Aorta (tissue), 5 donors: Measurements from ENCODE around the gene NUP205. TPM values are rescaled to one million over a fixed set of nuclear protein-coding genes. Genes with fewer than 3 reads are reported as not detected.
A peak's percentile ranks its signal among the peaks of the same experiment; 100 is the strongest.

Source experiments
- ATAC-seq: fragments of 200-7000 bp; cut with Tn5 transposase; one replicate; pipeline ENCODE4 v1.9.1; 2022; ENCODE audit warnings: moderate library complexity; ENCODE audit not compliant: low FRiP score
- DNase-seq, 2 donors: peaks; one replicate each; pipeline ENCODE4 v3.0.0-alpha.2; 2020
- H3K27ac ChIP-seq, 2 donors: one replicate each; pipeline ENCODE4 v1.5.1; 2013; ENCODE audit warnings: low read length in 2 of 2, mild to moderate bottlenecking in 2 of 2, moderate library complexity in 2 of 2, control low read depth in 1 of 2, inconsistent platforms in 1 of 2, low read depth in 1 of 2
- H3K27me3 ChIP-seq, 2 donors: one replicate each; pipeline ENCODE4 v1.6.1; 2013; ENCODE audit warnings: control low read depth in 1 of 2, low read length in 1 of 2, mild to moderate bottlenecking in 1 of 2, moderate library complexity in 1 of 2; ENCODE audit not compliant: insufficient read depth in 2 of 2, control insufficient read depth in 1 of 2
- H3K36me3 ChIP-seq, 2 donors: one replicate each; pipeline ENCODE4 v1.6.1; 2013; ENCODE audit warnings: control low read depth in 1 of 2, low read length in 1 of 2, mild to moderate bottlenecking in 1 of 2; ENCODE audit not compliant: insufficient read depth in 2 of 2, control insufficient read depth in 1 of 2
- H3K4me1 ChIP-seq, 2 donors: one replicate each; pipeline ENCODE4 v1.6.1; 2013; ENCODE audit warnings: low read length in 2 of 2, control low read depth in 1 of 2, mild to moderate bottlenecking in 1 of 2, moderate library complexity in 1 of 2; ENCODE audit not compliant: insufficient read depth in 2 of 2, control insufficient read depth in 1 of 2
- H3K4me3 ChIP-seq, 2 donors: one replicate each; pipeline ENCODE4 v1.5.1; 2013; ENCODE audit warnings: low read length in 2 of 2, control low read depth in 1 of 2, mild to moderate bottlenecking in 1 of 2
- H3K9me3 ChIP-seq: one replicate; pipeline ENCODE4 v1.6.1; 2013; ENCODE audit warnings: mild to moderate bottlenecking, low read length; ENCODE audit not compliant: control insufficient read depth
- whole genome bisulfite sequencing, 2 donors: extraction: QIAGEN DNeasy Blood & Tissue Kit; methylation state at CpG; one replicate each; pipeline ENCODE4 v1.1.7; 2013; 5-methylcytosine and 5-hydroxymethylcytosine counted together
- intact Hi-C, 2 donors: fragments of 100-400 bp; cut with DNase I; formaldehyde crosslinking; loops; one replicate each; pipeline versions ENCODE4 v1.14.2 to v1.15.0; 2022
- polyA plus RNA-seq, 2 donors: library from polyadenylated mRNA; stranded (reverse); fragments of 200-250 nt; gene quantifications; one replicate each; pipeline ENCODE4 v1.2.3, GENCODE V29; 2013
- total RNA-seq, 2 donors: library from RNA; stranded (reverse); fragmentation: NEBNext Ultra II Directional; extraction: Animal tissue kit (Norgen Biotek cat#: 25700); gene quantifications; one replicate each; pipeline ENCODE4 v1.2.1, GENCODE V29; 2021
- donor health status: healthy with polysubstance abuse.
- donor health status: Bipolar disorder and iron deficiency.
- donor health status: DM: no; HTN: no; CAD: no.
- donor health status: DM: no; HTN: no; CAD: no.
- donor health status: DM: yes; HTN: yes; CAD: no.

The NUP205 gene
- total and polyA plus RNA-seq, 4 donors = 4.9 to 40.9 (median 30.1) TPM

GRCh38 chr7:135558337-135558767, 635 bp downstream of the NUP205 start:
- 0% methylated on average over 16 of the region's 16 CpGs for WGBS, 2 donors
- peak in 1 of 2 donors; percentile 62 for DNase-seq
- Histone ChIP-seq H3K27me3 (no peaks in the 10 kb centered on the region), H3K9me3 (no peaks in the 10 kb centered on the region), H3K27ac (peak overlapping the region in 1 of 2 donors; percentile 98), H3K36me3 (no peaks in the 10 kb centered on the region), H3K4me3 (peak overlapping the region; percentile 64 to 70), H3K4me1 (no peaks in the 10 kb centered on the region)
- ATAC-seq = peak; percentile 71
- intact Hi-C loops = loop anchor here (1.0 to 5.0 kb wide), 3 partner anchors 46 to 277 kb away; partner anchors contain the start of gene CNOT4 (in 1 of the 2)

GRCh38 chr7:135558881-135559280, 1.2 kb downstream of the NUP205 start:
- Histone ChIP-seq H3K36me3 (no peaks in the 10 kb centered on the region), H3K4me1 (no peaks in the 10 kb centered on the region), H3K4me3 (peak overlapping the region in 1 of 2 donors; percentile 70), H3K27me3 (no peaks in the 10 kb centered on the region), H3K27ac (no peak overlapping the region), H3K9me3 (no peaks in the 10 kb centered on the region)
- DNase-seq (no peak), ATAC-seq (no peak)
- WGBS, 2 donors = 43 to 45% methylated on average over 5 of the region's 5 CpGs
- intact Hi-C loops = loop anchor here (1.0 to 5.0 kb wide), 3 partner anchors 47 to 278 kb away; partner anchors contain the start of gene CNOT4 (in 1 of the 2)

GRCh38 chr7:135560631-135561030, 2.9 kb downstream of the NUP205 start:
- Histone ChIP-seq H3K27ac (no peak overlapping the region), H3K36me3 (no peaks in the 10 kb centered on the region), H3K4me3 (no peak overlapping the region), H3K4me1 (no peaks in the 10 kb centered on the region), H3K9me3 (no peaks in the 10 kb centered on the region), H3K27me3 (no peaks in the 10 kb centered on the region)
- DNase-seq (no peak), ATAC-seq (no peak)
- intact Hi-C loops = no loop called here
- WGBS, 2 donors = 70 to 72% methylated on average over 1 of the region's 1 CpG

- H3K4me3 ChIP-seq = no peak overlapping the region
- H3K36me3 ChIP-seq = peaks cover 0 to 2% of the 10 kb centered on the region in 2 donors
- intact Hi-C loops = no loop called here
- H3K27ac ChIP-seq = no peak overlapping the region
- H3K9me3 ChIP-seq = no peaks in the 10 kb centered on the region
- DNase-seq (no peak), ATAC-seq (no peak)
- H3K4me1 ChIP-seq = no peaks in the 10 kb centered on the region
- 87 to 93% methylated on average over 8 of the region's 8 CpGs for WGBS, 2 donors
- no peaks in the 10 kb centered on the region for H3K27me3 ChIP-seq
Measured at GRCh38 chr7:135562720-135563119, 5.0 kb downstream of the NUP205 start.

GRCh38 chr7:135571834-135572233, 14.1 kb downstream of the NUP205 start:
- H3K27ac ChIP-seq = no peak overlapping the region
- no peak for ATAC-seq
- no peaks in the 10 kb centered on the region for H3K9me3 ChIP-seq
- no peak overlapping the region for H3K4me3 ChIP-seq
- H3K4me1 ChIP-seq = no peaks in the 10 kb centered on the region
- intact Hi-C loops = no loop called here
- DNase-seq = no peak
- H3K27me3 ChIP-seq = no peaks in the 10 kb centered on the region
- WGBS, 2 donors = 79 to 95% methylated on average over 3 of the region's 3 CpGs
- H3K36me3 ChIP-seq = peaks cover 0 to 4% of the 10 kb centered on the region in 2 donors

- ATAC-seq (no peak), DNase-seq (no peak)
- no peaks in the 10 kb centered on the region for H3K4me1 ChIP-seq
- no peaks in the 10 kb centered on the region for H3K27me3 ChIP-seq
- intact Hi-C loops = no loop called here
- peaks cover under 1 to 7% of the 10 kb centered on the region in 2 donors for H3K36me3 ChIP-seq
- 83 to 90% methylated on average over 2 of the region's 2 CpGs for whole genome bisulfite sequencing, 2 donors
- no peaks in the 10 kb centered on the region for H3K9me3 ChIP-seq
- no peak overlapping the region for H3K27ac ChIP-seq
- H3K4me3 ChIP-seq = no peak overlapping the region
Measured at GRCh38 chr7:135573541-135573940, 15.8 kb downstream of the NUP205 start.

GRCh38 chr7:135575296-135575695, 17.6 kb downstream of the NUP205 start:
- Histone ChIP-seq H3K9me3 (no peaks in the 10 kb centered on the region), H3K36me3 (peaks cover 2 to 7% of the 10 kb centered on the region in 2 donors), H3K4me3 (no peak overlapping the region), H3K27me3 (no peaks in the 10 kb centered on the region), H3K4me1 (no peaks in the 10 kb centered on the region), H3K27ac (no peak overlapping the region)
- WGBS, 2 donors = 86 to 95% methylated on average over 4 of the region's 4 CpGs
- no peak for ATAC-seq
- intact Hi-C loops = no loop called here
- DNase-seq = no peak

- Histone ChIP-seq H3K4me1 (no peaks in the 10 kb centered on the region), H3K27me3 (no peaks in the 10 kb centered on the region), H3K27ac (no peak overlapping the region), H3K36me3 (peaks cover 2 to 11% of the 10 kb centered on the region in 2 donors), H3K4me3 (no peak overlapping the region), H3K9me3 (no peaks in the 10 kb centered on the region)
- ATAC-seq (no peak), DNase-seq (no peak)
- 72% methylated on average over 3 of the region's 3 CpGs for WGBS, 2 donors
- intact Hi-C loops = no loop called here
Measured at GRCh38 chr7:135578569-135578968, 20.9 kb downstream of the NUP205 start.
